Neuronal stem cell (in vitro differentiated cells): ENCODE data around the gene RPE65.

Experiments
- DNase-seq: peaks from one replicate; pipeline ENCODE4 v3.0.0-alpha.2; 2013; ENCODE audit warnings: low spot score
- H2AFZ ChIP-seq: one replicate; pipeline ENCODE4 v1.6.1; 2013; ENCODE audit warnings: mild to moderate bottlenecking, low read length, inconsistent platforms
- H2AK5ac ChIP-seq: 2 replicates; pipeline ENCODE4 v1.6.1; 2013; ENCODE audit warnings: low read depth, mild to moderate bottlenecking, inconsistent platforms, low read length, moderate library complexity, mixed read lengths
- H2BK120ac ChIP-seq: 2 replicates; pipeline ENCODE4 v1.6.1; 2013; ENCODE audit warnings: low read depth, mild to moderate bottlenecking, inconsistent platforms, low read length, moderate library complexity, mixed read lengths
- H2BK12ac ChIP-seq: one replicate; pipeline ENCODE4 v1.6.1; 2013; ENCODE audit warnings: low read length, inconsistent platforms
- H2BK15ac ChIP-seq: 2 replicates; pipeline ENCODE4 v1.6.1; 2013; ENCODE audit warnings: mild to moderate bottlenecking, low read length, inconsistent platforms, mixed read lengths
- H2BK5ac ChIP-seq: one replicate; pipeline ENCODE4 v1.6.1; 2013; ENCODE audit warnings: inconsistent platforms, mild to moderate bottlenecking, low read length, moderate library complexity
- H3K14ac ChIP-seq: one replicate; pipeline ENCODE4 v1.6.1; 2013; ENCODE audit warnings: low read length, inconsistent platforms
- H3K18ac ChIP-seq: 2 replicates; pipeline ENCODE4 v1.6.1; 2013; ENCODE audit warnings: low read length, inconsistent platforms
- H3K23ac ChIP-seq: 2 replicates; pipeline ENCODE4 v1.6.1; 2013; ENCODE audit warnings: low read depth, mild to moderate bottlenecking, mixed read lengths, low read length, inconsistent platforms; ENCODE audit not compliant: poor library complexity
- H3K27ac ChIP-seq: replicated peaks from 3 replicates; pipeline ENCODE4 v1.5.1; 2013; ENCODE audit warnings: low read length, inconsistent platforms
- H3K27me3 ChIP-seq, 3 experiments: 2 replicates each; pipeline ENCODE4 v1.6.1; 2013; ENCODE audit warnings: low read length in 3 of 3, mild to moderate bottlenecking in 2 of 3, inconsistent platforms in 1 of 3, low read depth in 1 of 3, mixed read lengths in 1 of 3, moderate library complexity in 1 of 3; ENCODE audit not compliant: control insufficient read depth in 3 of 3, insufficient read depth in 3 of 3
- H3K36me3 ChIP-seq, 2 donors: replicated peaks in 1 of 2; 2 replicates each; pipeline ENCODE4 v1.6.1; 2013; ENCODE audit warnings: low read length in 2 of 2; ENCODE audit not compliant: control insufficient read depth in 2 of 2, insufficient read depth in 2 of 2
- H3K4ac ChIP-seq: 2 replicates; pipeline ENCODE4 v1.6.1; 2013; ENCODE audit warnings: inconsistent platforms, mild to moderate bottlenecking, low read length, moderate library complexity
- H3K4me1 ChIP-seq, 2 donors: 1 replicate in 1 of 2; 2 replicates in 1 of 2; pipeline ENCODE4 v1.6.1; 2013; ENCODE audit warnings: low read length in 2 of 2, low read depth in 1 of 2; ENCODE audit not compliant: control insufficient read depth in 2 of 2, insufficient read depth in 1 of 2
- H3K4me2 ChIP-seq: one replicate; pipeline ENCODE4 v1.6.1; 2013; ENCODE audit warnings: mild to moderate bottlenecking, low read length, inconsistent platforms; ENCODE audit not compliant: insufficient read depth, poor library complexity, severe bottlenecking
- H3K4me3 ChIP-seq, 2 donors: 2 replicates each; pipeline ENCODE4 v1.5.1; 2013; ENCODE audit warnings: low read length in 2 of 2, mild to moderate bottlenecking in 2 of 2, inconsistent platforms in 1 of 2, moderate library complexity in 1 of 2
- H3K79me1 ChIP-seq: one replicate; pipeline ENCODE4 v1.6.1; 2013; ENCODE audit warnings: low read depth, mild to moderate bottlenecking, inconsistent platforms, low read length, moderate library complexity
- H3K9ac ChIP-seq: one replicate; pipeline ENCODE4 v1.6.1; 2013; ENCODE audit warnings: mild to moderate bottlenecking, low read depth, low read length, inconsistent platforms; ENCODE audit not compliant: poor library complexity
- H3K9me3 ChIP-seq, 2 donors: replicated peaks in 1 of 2; 2 replicates each; pipeline versions ENCODE3 to v1.6.1; 2013; ENCODE audit warnings: low read length in 2 of 2, mild to moderate bottlenecking in 2 of 2, inconsistent platforms in 1 of 2, low read depth in 1 of 2, mixed read lengths in 1 of 2, moderate library complexity in 1 of 2; ENCODE audit not compliant: control insufficient read depth in 2 of 2, insufficient read depth in 1 of 2
- H4K8ac ChIP-seq: one replicate; pipeline ENCODE4 v1.6.1; 2013; ENCODE audit warnings: low read depth, mild to moderate bottlenecking, inconsistent platforms, low read length, moderate library complexity
- H4K91ac ChIP-seq: one replicate; pipeline ENCODE4 v1.6.1; 2013; ENCODE audit warnings: low read length, low read depth, mild to moderate bottlenecking, inconsistent platforms; ENCODE audit not compliant: poor library complexity
- WGBS, 2 donors: extraction: QIAGEN DNeasy Blood & Tissue Kit; methylation state at CpG; one replicate each; pipeline ENCODE4 v1.1.7; 2013; ENCODE audit warnings: missing lambda C conversion rate in 2 of 2, mixed read lengths in 1 of 2; ENCODE audit not compliant: insufficient read length in 2 of 2, insufficient replicate concordance in 1 of 2; ENCODE audit errors: extremely low coverage in 2 of 2; 5-methylcytosine and 5-hydroxymethylcytosine counted together

Gene RPE65

DNA sequence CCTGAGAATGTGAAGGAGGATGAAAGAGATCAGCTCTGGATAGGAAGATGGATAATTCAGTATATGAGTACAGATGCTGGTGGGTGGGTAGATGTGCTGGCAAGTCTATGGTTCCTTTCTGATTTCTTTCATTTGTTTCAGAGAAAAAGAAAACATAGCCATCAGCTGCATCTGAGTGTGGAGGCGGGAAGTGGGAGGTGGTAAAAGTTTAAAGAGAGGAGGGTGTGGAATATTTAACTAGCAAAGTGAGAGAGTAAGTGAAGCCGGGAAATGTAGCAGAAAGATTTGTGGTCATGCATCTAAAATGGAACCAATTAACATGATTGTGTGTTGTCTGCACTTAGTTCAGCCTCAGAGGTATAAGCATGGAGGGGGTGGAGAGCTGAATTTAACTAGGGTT lies 16.4 kb downstream of the RPE65 start:
- no peak for DNase-seq
- Histone ChIP-seq H2BK12ac (no peak overlapping the region), H2BK120ac (no peak overlapping the region), H4K8ac (no peak overlapping the region), H4K91ac (no peak overlapping the region), H3K36me3 (no peaks in the 10 kb centered on the region), H3K4me3 (no peak overlapping the region), H2BK5ac (no peak overlapping the region), H3K23ac (no peak overlapping the region), H3K14ac (no peak overlapping the region), H3K27me3 (no peaks in the 10 kb centered on the region), H3K4me1 (peaks cover 0 to 4% of the 10 kb centered on the region in 2 donors), H3K79me1 (no peaks in the 10 kb centered on the region), H3K4me2 (no peak overlapping the region), H3K9ac (no peak overlapping the region), H3K18ac (no peak overlapping the region), H2AFZ (no peak overlapping the region), H2BK15ac (no peak overlapping the region), H2AK5ac (no peak overlapping the region), H3K9me3 (no peaks in the 10 kb centered on the region), H3K4ac (no peak overlapping the region), H3K27ac (no peak overlapping the region)
- WGBS, 2 donors, result 100% methylated on average over 1 of the region's 2 CpGs; no CpG with 5 or more reads in 1 of the 2 donors

DNA sequence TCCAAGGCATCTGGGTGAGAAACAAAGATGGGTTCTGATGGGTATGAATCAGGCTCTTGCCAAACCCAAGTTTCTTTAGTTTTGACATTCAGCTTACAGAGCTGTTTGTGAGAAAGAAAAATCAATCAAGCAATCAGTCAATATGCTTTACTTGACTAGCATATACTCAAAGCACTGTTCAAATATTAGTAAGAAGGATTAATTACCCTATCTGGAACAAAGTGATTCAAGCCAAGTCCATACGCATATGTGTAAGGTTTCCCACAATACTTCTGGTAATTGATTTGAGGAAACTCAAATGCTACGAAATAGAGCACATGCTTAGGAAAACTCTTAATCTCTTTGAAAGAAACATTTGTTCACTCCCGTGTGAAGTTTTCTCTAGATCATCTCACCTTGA lies 18.7 kb downstream of the RPE65 start:
- Histone ChIP-seq H3K4me1 (no peaks in the 10 kb centered on the region), H4K91ac (no peak overlapping the region), H2BK5ac (no peak overlapping the region), H3K36me3 (no peaks in the 10 kb centered on the region), H3K79me1 (no peaks in the 10 kb centered on the region), H3K14ac (no peak overlapping the region), H2BK15ac (no peak overlapping the region), H3K18ac (no peak overlapping the region), H3K9ac (no peak overlapping the region), H2BK12ac (no peak overlapping the region), H3K9me3 (no peaks in the 10 kb centered on the region), H2AFZ (no peak overlapping the region), H3K27ac (no peak overlapping the region), H3K4ac (no peak overlapping the region), H2BK120ac (no peak overlapping the region), H3K23ac (no peak overlapping the region), H2AK5ac (no peak overlapping the region), H3K27me3 (no peaks in the 10 kb centered on the region), H3K4me3 (no peak overlapping the region), H3K4me2 (no peak overlapping the region), H4K8ac (no peak overlapping the region)
- no peak for DNase-seq
- no CpG with 5 or more reads among the region's 3 CpGs for WGBS, 2 donors

DNA sequence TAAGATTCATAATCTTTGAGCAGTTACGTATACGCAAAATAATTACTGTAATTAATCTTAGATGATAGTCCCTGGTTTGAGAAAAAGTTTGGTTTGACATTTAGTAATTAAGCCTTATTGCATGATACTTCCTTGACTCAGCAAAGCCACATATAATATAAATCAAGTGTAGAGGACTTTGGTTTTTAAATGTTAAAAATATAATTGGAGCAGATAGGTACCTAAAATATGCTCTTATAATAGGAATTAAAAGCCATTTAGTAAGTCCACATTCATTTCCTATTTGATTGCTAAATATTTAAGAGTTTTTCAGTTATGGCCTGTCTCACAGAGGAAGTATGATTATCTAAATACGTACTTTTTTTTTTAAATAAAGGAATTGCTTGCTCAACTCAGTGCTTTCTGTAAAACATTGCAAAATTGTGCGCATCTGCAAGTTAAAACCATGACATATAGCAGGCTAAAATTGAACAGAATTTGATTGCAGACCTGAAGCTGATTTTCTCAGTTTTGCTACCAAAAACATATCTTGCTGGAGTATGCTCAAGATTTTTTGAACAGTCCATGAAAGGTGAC lies 20.4 kb downstream of the RPE65 start:
- Histone ChIP-seq H3K27me3 (no peaks in the 10 kb centered on the region), H2BK15ac (no peak overlapping the region), H3K36me3 (no peaks in the 10 kb centered on the region), H4K8ac (no peak overlapping the region), H3K14ac (no peak overlapping the region), H3K4me2 (no peak overlapping the region), H2BK12ac (no peak overlapping the region), H4K91ac (no peak overlapping the region), H2AFZ (no peak overlapping the region), H3K23ac (no peak overlapping the region), H3K79me1 (no peaks in the 10 kb centered on the region), H3K4me3 (no peak overlapping the region), H3K27ac (no peak overlapping the region), H2AK5ac (no peak overlapping the region), H3K9me3 (no peaks in the 10 kb centered on the region), H2BK5ac (no peak overlapping the region), H3K4ac (no peak overlapping the region), H3K9ac (no peak overlapping the region), H3K4me1 (no peaks in the 10 kb centered on the region), H2BK120ac (no peak overlapping the region), H3K18ac (no peak overlapping the region)
- WGBS, 2 donors, result no CpG with 5 or more reads among the region's 4 CpGs
- DNase-seq, result no peak

DNA sequence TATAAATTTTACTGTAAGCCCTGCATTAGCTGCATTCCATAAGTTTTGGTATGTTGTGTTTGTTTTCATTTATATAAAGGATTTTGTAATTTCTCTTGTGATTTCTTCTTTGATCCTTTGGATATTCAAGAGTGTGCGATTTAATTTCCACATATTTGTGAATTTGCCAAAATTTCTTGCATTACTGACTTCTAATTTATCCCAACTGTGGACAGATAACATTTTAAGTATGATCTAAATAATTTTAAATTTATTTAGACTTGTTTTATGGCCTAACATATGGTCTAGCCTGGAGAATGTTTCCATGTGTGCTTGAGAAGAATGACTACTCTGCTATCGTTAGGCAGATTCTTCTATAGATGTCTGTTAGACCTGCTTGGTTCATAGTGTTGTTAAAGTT lies 23.2 kb downstream of the RPE65 start:
- Histone ChIP-seq H4K91ac (no peak overlapping the region), H2BK15ac (no peak overlapping the region), H3K4me2 (no peak overlapping the region), H3K14ac (no peak overlapping the region), H3K9me3 (no peaks in the 10 kb centered on the region), H3K27ac (no peak overlapping the region), H2BK5ac (no peak overlapping the region), H2AK5ac (no peak overlapping the region), H3K27me3 (peaks cover 0 to 4% (median 0%) of the 10 kb centered on the region in 3 experiments), H3K23ac (no peak overlapping the region), H3K36me3 (no peaks in the 10 kb centered on the region), H2AFZ (no peak overlapping the region), H3K9ac (no peak overlapping the region), H3K4me3 (no peak overlapping the region), H4K8ac (no peak overlapping the region), H3K4ac (no peak overlapping the region), H3K18ac (no peak overlapping the region), H2BK120ac (no peak overlapping the region), H2BK12ac (no peak overlapping the region), H3K79me1 (no peaks in the 10 kb centered on the region), H3K4me1 (no peaks in the 10 kb centered on the region)
- no CpG with 5 or more reads among the region's 2 CpGs for WGBS, 2 donors
- no peak for DNase-seq
